ENCODE data around the gene KCNQ4. TPM values are rescaled to one million over a fixed set of nuclear protein-coding genes. Genes with fewer than 3 reads are reported as not detected.

The KCNQ4 gene
- total and polyA plus RNA-seq, 2 donors from 2014 or later, result 0.65 to 1.2 TPM

- FAIRE-seq (no peak), DNase-seq (no peak)
- no peak for TF ChIP-seq CTCF (IDR thresholded peaks at IDR 0.05; ENCODE audit: borderline replicate concordance, extremely low read depth, insufficient read depth)
- Histone ChIP-seq H3K4me1 (ENCODE audit: control insufficient read depth in 2 of 3, insufficient read depth in 2 of 3, low read depth in 1 of 3, low read length in 3 of 3) (peaks cover 0 to 11% (median 3%) of the 10 kb centered on the region in 3 donors), H3K27me3 (ENCODE audit: control insufficient read depth, insufficient read depth, low read length) (no peaks in the 10 kb centered on the region), H3K36me3 (ENCODE audit: control insufficient read depth in 2 of 3, insufficient read depth in 3 of 3, low read length in 3 of 3) (no peaks in the 10 kb centered on the region), H3K27ac (ENCODE audit: low read depth in 2 of 2, low read length in 2 of 2) (no peak overlapping the region), H3K9ac (ENCODE audit: low read length in 3 of 3) (no peak overlapping the region), H3K4me3 (ENCODE audit: low read length in 3 of 3) (no peak overlapping the region), H3K9me3 (ENCODE audit: control insufficient read depth in 2 of 3, insufficient read depth in 1 of 3, low read length in 3 of 3) (no peaks in the 10 kb centered on the region)
- intact Hi-C loops (cut with DNase I), result no loop called here
Observed at GRCh38 chr1:40803902-40804301, 20.3 kb downstream of the KCNQ4 start.

- Histone ChIP-seq H3K27me3 (ENCODE audit: control insufficient read depth, insufficient read depth, low read length) (no peaks in the 10 kb centered on the region), H3K4me3 (ENCODE audit: low read length in 3 of 3) (no peak overlapping the region), H3K9ac (ENCODE audit: low read length in 3 of 3) (no peak overlapping the region), H3K27ac (ENCODE audit: low read depth in 2 of 2, low read length in 2 of 2) (no peak overlapping the region), H3K9me3 (ENCODE audit: control insufficient read depth in 2 of 3, insufficient read depth in 1 of 3, low read length in 3 of 3) (no peaks in the 10 kb centered on the region), H3K36me3 (ENCODE audit: control insufficient read depth in 2 of 3, insufficient read depth in 3 of 3, low read length in 3 of 3) (no peaks in the 10 kb centered on the region), H3K4me1 (ENCODE audit: control insufficient read depth in 2 of 3, insufficient read depth in 2 of 3, low read depth in 1 of 3, low read length in 3 of 3) (peaks cover 0 to 6% (median 3%) of the 10 kb centered on the region in 3 donors)
- no peak for TF ChIP-seq CTCF (IDR thresholded peaks at IDR 0.05; ENCODE audit: borderline replicate concordance, extremely low read depth, insufficient read depth)
- intact Hi-C loops (cut with DNase I), result no loop called here
- FAIRE-seq (no peak), DNase-seq (no peak)
Observed at GRCh38 chr1:40806240-40806639, 22.7 kb downstream of the KCNQ4 start.

GRCh38 chr1:40806731-40807695 is 23.4 kb downstream of the KCNQ4 start:
- H3K9me3 ChIP-seq (ENCODE audit: control insufficient read depth in 2 of 3, insufficient read depth in 1 of 3, low read length in 3 of 3), result no peaks in the 10 kb centered on the region
- no peak for TF ChIP-seq CTCF (IDR thresholded peaks at IDR 0.05; ENCODE audit: borderline replicate concordance, extremely low read depth, insufficient read depth)
- FAIRE-seq (no peak), DNase-seq (peak in 2 of 5 donors; percentile 53 to 84)
- H3K27me3 ChIP-seq (ENCODE audit: control insufficient read depth, insufficient read depth, low read length), result no peaks in the 10 kb centered on the region
- no peaks in the 10 kb centered on the region for H3K36me3 ChIP-seq (ENCODE audit: control insufficient read depth in 2 of 3, insufficient read depth in 3 of 3, low read length in 3 of 3)
- H3K27ac ChIP-seq (ENCODE audit: low read depth in 2 of 2, low read length in 2 of 2), result no peak overlapping the region
- H3K4me3 ChIP-seq (ENCODE audit: low read length in 3 of 3), result no peak overlapping the region
- peaks cover 0 to 1% (median 0%) of the 10 kb centered on the region in 3 donors for H3K4me1 ChIP-seq (ENCODE audit: control insufficient read depth in 2 of 3, insufficient read depth in 2 of 3, low read depth in 1 of 3, low read length in 3 of 3)
- intact Hi-C loops (cut with DNase I), result no loop called here
- no peak overlapping the region for H3K9ac ChIP-seq (ENCODE audit: low read length in 3 of 3)

Measured in kidney (tissue), 14 donors.